ENCODE results near the gene FNDC10.

Gene FNDC10

DNA sequence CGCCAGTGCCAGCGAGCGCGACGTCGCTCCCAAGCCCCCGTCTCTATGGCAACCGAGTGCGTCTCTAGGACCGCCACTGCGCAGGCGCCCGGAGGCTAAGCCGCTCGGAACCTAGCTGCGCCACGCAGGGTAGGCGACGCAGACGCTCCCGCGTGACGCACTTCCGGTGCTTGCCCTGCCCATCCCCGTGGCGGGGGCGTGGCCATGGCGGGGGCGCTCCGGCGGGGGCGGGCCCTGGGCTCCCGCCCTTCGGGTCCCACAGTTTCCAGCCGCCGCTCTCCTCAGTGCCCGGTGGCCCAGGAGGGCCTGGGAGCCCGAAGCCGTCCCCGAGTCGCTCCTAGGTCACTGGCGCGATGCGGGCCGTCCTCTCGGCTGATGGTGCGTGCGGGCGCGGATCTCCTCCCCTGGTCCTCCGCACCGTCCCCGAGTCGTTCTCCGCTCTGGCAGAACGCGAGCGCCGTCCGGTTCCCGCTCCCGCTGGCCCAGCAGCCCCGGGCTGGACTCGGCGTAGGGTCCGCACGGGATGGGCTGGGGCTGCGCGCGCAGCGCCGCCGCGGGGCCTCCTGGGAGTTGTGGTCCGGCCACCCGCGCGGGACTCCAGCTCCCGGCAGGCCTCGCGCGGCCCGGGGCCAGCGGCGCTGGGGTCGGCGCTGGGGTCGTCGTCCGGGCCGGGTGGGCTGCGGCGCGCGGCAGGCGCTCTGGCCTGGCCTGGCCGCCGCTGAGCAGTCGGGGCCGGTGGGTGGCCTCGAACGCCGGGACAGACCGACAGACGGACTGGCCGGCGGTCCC, 15.5 kb upstream of the FNDC10 start, which contains the start of gene MIB2:
Gene MIB2 (plus strand): TSS at position 245 of the 789 bp plus-strand sequence. CDS start 7,953 bp downstream, outside the sequence.
- DNase-seq: peak; percentile 96

DNA sequence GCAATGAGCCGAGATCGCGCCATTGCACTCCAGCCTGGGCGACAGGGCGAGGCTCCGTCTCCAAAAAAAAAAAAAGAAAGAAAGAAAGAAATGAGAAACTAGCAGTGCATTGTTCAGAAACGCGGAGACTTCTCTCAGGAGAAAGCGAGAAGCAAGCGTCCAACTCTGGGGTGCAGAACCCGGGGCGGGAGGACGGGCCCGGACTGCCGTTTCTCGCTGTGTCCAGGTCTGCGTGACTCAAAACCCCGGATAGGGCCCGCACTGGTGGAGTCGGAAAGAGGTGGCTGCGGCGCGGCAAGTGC, 15.0 kb upstream of the FNDC10 start:
- DNase-seq: no peak

DNA sequence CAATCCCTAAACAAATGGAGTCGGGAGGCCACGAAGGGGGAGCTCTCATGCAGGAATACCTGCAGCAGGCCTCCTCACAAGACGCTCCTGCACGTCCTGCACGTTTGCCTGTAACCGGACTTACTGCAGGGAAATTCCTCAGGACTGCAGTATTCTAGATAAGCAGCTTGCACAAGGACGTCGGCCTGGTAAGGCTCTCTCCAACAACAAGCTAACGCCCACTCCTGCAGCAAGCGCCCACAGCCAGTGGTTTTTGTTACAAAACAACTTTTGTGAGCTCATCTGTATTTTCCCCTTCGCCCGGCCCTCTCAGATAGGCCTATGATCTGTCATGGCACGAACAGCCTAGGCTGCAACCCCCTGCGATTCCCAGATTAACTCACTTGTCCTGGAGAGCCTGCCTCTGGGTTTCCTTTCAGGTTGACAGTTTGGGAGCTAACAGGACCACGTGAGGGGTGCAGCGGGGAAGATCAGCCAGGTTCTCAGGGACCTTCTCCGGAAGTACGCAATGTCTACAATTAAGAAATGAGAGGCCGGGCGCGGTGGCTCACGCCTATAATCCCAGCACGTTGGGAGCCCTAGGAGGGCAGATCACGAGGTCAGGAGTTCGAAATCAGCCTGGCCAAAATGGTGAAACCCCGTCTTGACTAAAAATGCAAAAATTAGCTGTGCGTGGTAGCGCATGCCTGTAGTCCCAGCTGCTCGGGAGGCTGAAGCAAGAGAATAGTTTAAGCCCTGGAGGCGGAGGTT, 14.4 kb upstream of the FNDC10 start:
- peak; percentile 71 for DNase-seq

DNA sequence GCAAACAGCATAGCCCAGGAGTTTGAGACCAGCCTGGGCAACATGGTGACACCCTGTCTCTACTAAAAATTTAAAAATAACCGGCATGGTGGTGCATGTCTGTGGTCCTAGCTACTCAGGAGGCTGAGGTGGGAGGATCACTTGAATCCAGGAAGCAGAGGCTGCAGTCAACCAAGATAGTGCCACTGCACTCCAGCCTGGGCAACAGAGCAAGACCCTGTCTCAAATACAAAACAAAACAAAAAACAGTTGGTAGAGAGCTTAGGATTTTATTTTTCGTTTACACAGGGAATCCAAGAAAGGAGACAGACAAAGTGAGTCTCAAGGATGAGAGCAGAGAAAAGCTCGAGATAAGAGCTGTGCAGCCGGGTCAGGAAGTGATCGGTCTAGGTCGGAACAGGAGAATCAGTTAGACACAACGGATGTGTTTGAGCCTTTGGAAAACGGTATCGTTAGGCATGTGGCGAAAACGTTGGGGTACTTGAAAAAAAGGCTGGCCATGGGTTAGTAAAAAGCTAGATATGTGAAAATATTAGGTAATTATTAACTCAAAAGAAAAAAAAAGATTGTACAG, 13.7 kb upstream of the FNDC10 start:
- DNase-seq: no peak

DNA sequence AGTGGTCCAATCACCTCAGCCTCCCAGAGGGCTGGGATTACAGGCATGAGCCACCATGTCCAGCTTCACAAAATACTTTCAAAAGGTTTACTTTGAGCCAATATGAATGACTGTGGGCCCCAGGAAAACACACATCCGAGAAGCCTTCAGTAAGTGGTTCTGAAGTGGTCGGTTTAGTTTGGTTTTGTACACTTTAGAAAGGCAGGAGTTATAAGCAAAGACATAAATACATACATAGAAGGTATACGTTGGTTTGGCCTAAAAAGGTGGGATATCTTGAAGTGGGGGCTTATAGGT, 12.1 kb upstream of the FNDC10 start:
- DNase-seq: no peak

DNA sequence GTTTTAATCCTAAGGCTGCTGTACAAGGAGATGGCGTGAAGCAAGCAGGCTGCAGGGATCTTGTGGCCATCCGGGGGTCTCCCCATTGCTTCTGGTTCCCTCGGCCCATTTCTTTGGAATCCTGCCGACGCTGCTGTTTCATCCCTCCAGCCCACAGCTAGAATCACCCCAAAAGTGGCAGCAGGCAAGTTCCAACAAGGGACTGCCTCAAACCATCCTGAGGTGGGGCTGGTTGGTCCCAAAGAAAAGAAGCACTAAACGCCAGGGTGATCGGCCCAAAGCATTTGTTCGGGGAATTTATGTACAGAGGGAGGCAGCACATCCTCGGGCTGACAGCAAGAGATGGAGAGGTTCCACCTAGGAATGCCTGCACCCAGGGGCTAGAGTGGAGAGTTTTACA, 10.9 kb upstream of the FNDC10 start:
- no peak for DNase-seq

DNA sequence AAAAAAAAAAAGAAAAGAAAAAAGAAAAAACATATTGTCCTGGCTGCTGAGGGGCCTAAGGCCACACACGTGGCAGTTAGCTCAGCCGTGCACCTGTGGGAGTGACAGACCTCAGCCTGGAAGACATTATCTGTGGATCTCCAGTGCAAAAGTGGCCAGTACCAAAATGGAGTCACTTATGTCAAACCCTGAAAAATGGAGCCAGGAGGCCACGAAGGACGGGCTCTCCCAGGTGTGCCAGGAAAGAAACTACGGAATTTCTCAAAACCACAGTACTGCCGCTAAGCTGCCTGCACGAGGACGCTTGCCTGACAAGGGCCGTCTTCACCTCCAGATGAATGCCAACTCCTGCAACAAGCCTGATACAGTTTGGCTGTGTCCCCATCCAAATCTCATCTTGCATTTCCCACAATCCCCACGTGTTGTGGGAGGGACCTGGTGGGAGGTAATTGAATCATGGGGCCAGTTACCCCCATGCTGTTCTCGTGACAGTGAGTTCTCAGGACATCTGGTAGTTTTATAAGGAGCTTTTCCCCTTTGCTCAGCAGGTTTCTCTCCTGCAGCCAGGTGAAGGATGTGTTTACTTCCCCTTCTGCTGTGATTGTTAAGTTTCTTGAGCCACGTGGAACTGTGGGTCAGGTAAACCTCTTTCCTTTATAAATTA, 10.0 kb upstream of the FNDC10 start:
- no peak for DNase-seq

DNA sequence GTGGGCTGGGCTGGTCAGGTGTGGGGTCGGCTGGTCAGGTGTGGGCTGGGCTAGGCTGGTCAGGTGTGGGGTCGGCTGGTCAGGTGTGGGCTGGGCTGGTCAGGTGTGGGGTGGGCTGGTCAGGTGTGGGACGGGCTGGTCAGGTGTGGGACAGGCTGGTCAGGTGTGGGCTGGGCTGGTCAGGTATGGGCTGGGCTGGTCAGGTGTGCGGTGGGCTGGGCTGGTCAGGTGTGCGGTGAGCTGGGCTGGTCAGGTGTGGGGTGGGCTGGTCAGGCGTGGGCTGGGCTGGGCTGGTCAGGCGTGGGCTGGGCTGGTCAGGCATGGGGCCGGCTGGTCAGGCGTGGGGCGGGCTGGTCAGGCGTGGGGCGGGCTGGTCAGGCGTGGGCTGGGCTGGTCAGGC, 6.3 kb upstream of the FNDC10 start:
- no peak for DNase-seq

DNA sequence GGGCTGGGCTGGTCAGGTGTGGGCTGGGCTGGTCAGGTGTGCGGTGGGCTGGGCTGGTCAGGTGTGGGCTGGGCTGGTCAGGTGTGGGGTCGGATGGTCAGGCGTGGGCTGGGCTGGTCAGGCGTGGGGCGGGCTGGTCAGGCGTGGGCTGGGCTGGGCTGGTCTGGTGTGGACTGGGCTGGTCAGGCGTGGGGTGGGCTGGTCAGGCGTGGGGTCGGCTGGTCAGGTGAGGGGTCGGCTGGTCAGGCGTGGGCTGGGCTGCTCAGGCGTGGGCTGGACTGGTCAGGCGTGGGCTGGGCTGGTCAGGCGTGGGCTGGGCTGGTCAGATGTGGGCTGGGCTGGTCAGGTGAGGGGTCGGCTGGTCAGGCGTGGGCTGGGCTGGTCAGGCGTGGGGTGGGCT, 5.8 kb upstream of the FNDC10 start:
- DNase-seq: no peak

DNA sequence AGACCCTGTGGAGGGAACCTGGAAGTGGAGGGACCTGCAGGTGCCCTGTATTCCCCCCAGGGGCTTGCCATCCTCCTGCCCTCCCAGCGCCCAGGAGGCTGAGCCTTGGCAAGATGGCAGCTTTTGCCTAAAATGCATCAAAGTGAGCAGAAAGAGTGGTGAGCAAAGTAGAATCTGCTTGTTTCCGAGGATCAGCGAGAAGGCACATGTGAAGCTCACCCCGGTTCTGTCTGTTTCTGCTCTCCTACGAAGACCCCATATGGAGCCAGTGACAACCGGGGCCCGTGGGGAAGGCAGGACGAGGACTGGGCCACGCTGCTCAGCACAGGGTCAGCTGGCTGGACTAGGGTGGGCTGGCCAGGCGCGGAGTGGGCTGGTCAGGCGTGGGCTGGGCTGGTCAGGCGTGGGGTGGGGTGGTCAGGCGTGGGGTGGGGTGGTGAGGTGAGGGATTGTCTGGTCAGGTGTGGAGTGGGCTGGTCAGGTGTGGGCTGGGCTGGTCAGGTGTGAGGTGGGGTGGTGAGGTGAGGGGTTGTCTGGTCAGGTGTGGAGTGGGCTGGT, 5.2 kb upstream of the FNDC10 start:
- DNase-seq: no peak

DNA sequence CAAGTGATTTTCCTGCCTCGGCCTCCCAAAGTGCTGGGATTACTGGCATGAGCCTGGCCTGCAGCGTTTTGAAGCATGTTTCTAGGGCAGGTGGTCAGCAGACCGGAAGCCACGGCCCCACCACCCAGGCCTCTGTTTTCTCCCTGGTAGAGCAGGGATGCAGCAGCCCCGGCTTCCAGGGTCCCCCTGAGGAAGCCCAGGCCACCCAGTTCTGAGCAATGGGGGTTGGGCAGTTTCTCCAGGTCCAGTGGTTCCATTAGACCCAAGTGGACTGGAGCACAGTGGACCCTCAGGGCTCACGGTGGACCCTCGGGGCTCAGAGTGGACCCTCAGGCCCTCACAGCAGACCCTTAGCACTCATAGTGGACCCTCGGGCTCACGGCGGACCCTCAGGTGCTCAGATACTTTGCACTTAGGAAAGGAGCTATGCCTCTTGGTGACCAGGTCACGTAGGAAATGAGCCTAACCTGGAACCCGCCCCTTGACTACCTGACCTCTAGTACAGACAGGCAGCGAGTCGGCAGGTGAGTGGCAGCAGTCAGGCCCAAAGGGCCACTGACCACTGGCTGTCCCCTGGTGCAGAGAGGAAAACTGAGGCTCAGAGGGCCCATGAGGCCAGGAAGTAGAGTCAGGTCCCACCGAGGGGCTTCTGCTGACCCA, 4.6 kb upstream of the FNDC10 start:
- DNase-seq: no peak

DNA sequence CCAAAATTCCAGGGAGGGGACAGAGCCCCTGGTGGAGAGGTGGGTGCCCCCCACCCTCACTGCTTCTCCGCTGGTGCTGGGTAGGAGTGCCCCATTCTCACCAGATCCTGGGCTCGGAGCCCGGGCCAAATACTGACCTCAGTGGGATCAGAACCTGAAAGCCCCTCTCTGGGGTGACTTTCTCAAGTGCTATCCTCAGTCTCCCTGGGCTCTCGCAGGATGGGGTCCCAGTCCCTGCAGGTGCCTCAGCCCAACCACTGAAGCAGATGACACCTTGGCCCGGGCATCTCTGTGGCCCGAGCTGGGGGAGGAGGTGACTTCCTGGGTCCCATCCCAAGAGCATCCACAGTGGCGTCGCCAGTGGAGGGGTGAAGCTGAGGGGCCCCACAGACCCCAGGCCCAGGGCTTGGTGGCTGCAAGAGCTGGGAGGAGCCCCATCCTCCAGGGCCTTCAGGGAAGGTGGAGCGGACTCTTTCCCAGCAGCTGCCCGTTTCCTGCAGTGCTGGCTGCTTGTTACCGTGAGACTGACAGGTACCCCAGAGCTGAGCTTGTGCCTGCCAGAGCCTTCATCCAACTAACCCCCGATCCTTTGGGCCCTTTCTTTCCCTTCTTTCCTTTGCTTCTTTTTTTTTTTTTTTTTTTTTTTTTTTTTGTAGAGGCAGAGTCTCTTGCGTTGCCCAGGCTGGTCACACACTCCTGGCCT, 3.9 kb upstream of the FNDC10 start:
- DNase-seq: no peak

DNA sequence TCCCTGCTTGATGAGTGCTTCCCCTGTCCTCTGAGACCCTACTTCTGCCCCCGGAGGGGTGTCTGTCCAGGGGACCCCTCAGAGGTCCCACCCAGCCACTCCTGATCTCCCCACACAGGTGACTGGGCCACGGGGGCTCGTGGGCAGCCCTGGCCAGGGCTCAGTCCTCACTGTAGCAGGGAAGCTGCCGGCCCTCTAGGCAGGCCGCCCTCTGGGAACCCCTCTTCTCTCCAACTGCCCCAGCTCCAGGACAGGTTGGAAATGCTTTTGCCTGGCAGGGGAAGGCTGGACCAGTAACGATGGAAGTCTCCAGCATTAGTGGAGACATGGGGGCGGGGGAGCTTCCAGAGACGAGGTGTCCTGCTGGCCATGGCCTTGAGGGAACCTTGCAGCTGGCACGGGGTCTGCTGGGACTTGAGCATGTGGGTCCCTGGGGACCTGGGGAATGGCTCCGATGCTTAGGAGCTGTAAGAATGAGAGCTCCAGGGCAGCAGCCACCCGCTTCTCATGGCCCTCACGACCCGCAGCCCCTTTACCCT, 3.1 kb upstream of the FNDC10 start:
- no peak for DNase-seq

DNA sequence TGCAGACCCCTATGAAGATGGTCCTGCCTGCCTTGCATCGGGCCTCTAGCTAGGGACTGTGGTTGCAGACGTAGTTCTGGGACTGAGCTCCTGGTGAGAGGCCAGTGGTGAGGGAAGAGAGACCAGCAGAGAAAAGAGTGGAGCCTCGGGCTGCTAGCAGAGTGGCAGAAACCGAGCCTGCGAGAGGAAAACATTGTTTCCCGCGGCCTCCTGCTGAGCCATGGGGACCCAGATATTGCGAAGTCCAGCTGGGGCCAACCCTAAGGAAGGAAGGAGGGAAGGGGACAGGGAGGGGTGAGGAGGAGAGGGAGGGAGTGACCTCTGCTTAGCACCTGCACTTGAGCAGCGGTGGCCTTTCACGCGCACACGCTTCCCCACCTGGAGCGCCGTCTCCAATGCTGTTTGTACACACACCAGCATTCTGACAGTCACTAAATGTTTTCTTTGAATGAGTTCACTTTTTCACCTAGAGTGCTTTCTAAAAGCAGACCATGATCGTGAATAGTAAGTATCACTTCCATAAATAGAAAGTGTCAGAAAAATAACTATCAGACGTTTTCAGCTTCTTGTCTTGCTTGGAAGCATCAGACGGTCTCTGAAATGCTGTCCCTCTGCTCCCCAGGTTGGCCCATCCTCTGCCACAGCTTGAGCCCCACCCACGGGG, 2.5 kb upstream of the FNDC10 start:
- DNase-seq: no peak

DNA sequence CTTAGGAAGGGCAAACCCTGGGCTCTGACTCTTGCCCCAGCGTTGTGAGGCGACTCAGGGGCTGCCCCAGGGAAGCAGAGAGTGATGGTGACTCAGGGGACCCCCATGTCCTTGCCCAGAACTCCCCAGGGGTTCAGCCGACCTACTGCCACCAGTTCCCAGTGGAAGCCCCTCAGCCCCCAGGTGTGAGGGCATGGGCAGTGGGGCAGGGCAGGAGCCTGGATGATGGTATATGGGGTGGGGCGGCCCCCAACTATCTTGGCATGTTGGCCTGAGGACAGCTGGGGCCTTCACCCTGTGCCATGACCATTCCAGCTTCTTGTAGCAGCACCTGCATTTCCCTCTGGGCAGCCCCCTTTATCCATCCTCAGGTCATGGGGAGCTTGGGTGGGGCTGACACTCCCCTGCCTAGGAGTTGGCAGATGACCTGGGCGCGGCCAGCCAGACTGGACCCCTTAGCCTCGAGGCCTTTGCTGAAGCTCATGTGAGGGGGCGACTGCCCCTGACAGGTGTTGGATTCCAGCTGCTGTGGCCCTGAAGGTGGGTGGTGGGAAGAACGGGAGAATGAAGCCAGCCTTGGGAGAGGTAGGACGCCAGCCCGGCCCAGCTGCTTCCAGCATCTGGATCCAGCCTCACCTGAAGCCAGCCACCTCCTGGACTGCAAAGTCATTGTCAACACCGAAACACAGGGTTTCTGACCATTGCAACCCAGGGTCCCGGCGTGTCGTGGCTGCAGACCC, 1.8 kb upstream of the FNDC10 start:
- DNase-seq: no peak

DNA sequence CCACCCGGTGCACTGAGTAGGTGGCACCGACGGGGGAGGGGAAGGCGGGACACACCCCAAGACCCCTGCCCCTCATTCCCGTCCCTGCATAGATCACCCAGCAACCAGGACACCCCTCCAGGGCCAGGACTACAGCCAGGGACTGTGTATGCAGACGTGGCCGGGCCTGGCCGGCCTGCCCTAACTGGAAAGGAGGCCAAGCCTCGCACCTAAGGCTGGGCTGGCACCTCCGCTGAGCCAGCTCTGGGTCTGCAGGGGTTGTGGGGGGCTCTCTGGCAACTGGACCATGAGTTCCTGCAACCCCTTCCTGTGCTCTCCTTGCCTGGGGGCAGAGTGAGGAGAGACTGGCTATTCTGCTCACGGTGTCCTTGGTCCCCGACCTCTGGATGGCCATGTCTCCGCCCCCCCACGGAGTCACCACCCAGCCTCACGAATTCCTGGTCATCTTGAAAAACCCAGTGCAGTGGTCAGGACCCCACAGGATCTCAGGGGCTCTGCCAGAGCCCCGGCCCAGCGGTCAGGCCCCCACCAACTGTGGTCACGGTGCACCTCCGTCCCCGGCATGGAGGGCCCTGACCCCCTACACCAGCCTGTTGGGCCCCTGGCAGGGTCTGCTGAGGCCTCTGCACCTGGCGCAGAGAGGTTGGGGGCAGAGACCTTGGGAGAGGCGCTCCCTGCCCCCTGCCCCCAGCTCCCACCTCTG, 1.1 kb upstream of the FNDC10 start:
- no peak for DNase-seq

DNA sequence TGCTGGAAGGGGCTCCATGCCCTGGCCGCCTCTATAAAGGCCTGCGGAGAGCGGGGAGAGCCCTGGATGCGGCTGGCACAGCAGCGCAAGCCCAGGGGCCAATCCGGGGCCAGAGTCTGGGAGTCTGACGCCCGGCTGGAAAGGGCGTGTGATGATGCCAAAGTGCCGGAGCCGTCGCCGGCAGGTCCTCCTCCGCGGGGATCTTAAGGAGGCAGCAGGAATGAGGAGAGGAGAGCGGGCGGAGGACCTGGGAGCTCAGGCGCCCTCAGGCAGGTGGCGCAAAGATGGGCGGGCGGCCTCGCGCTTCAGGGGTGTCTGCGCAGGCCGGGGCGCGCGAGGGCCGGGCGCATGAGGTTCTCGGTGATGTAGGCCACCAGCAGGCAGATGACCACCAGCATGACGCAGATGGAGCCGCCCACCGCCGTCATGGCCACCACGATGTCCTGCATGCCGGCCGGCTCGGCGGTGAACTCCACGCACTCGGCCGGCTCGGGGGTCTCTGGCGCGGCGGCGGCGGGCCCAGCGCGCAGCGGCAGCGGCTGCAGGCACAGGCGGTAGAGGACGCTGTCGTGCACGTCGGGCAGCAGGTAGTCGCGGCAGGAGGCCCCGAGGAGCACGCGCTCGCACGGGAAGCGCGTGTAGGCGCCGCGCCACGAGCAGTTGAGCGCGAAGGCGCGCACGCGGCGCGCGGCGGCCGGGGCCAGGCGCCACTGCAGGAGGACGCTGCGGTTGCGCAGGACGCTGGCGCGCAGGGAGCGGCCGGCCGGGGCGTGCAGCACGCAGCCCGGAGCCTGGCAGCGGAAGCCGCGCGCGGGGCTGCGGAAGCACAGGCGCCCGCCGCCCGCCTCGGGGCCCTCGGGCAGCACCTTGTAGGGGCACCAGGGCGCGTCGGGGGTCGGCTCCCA, 653 bp downstream of the FNDC10 start:
- DNase-seq: no peak

DNA sequence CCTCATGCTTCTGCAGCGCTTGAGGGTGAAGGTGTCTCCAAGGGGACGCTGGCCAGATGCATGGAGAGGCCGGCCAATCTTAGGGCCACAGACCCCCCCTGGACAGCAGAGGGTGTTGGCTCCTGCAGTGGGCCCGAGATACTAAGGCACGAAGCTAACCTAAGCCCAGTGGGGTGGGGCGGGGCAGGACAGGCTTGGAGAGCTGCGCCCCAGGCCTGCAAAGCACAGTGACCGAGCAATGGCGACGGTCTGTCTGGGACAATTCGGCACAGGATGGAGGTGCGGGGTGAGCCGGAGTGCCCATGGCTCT, 1.3 kb downstream of the FNDC10 start:
- DNase-seq: no peak

DNA sequence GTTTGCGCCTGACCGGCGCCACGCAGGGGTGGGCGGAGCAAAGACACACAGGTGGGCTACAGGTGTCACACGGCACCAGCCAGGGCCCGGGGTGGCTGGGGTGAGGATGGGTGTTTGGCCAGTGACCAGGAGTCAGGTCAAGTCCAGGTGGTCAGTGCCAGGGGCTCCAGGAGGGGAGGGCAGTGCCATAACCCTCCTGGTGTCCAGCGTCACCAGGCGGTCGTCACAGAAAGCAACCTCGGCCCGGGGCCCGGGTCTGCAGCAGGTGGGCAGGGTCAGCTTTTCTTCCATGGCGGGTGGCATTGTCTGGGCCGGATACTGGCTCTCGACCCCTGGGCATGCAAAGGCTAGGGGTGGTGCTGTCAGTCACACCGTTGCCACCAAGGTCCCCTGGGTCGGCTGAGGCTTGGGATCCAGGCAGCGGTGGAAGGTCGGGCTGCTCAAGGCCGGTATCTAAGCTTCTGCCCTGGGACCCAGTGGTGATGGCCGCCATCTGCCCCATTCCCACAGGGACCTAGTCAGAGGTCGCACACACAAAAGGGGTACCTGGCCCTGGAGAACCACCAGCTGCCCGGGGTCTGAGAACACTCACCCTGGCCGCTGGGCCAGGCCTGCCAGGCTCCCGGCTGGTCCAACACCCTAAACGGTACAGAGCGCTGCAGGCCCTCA, 1.8 kb downstream of the FNDC10 start:
- no peak for DNase-seq
